H4 (cell line): ENCODE measurements around the gene KRTAP1-4. TPM values are rescaled to one million over a fixed set of nuclear protein-coding genes. Genes with fewer than 3 reads are reported as not detected.
A peak's percentile ranks its signal among the peaks of the same experiment; 100 is the strongest.
"Not testable (repeated sequence)": the region's sequence is repeated elsewhere in the genome, so short reads cannot be mapped to it uniquely, and the experiment has no call there.

Source experiments
- DNase-seq: peaks from one replicate; pipeline ENCODE4 v3.0.0-alpha.2; 2015; ENCODE audit warnings: low spot score
- total RNA-seq: library from RNA; depleted of rRNA; stranded (reverse); fragments of >200 nt; shearing (Covaris generic); gene quantifications from 2 replicates; pipeline ENCODE4 v1.2.3, GENCODE V29; 2014; rRNA removed

KRTAP1-4 gene, protein sequence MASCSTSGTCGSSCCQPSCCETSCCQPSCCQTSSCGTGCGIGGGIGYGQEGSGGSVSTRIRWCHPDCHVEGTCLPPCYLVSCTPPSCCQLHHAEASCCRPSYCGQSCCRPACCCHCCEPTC
- not detected in 2 replicates for total RNA-seq

DNA sequence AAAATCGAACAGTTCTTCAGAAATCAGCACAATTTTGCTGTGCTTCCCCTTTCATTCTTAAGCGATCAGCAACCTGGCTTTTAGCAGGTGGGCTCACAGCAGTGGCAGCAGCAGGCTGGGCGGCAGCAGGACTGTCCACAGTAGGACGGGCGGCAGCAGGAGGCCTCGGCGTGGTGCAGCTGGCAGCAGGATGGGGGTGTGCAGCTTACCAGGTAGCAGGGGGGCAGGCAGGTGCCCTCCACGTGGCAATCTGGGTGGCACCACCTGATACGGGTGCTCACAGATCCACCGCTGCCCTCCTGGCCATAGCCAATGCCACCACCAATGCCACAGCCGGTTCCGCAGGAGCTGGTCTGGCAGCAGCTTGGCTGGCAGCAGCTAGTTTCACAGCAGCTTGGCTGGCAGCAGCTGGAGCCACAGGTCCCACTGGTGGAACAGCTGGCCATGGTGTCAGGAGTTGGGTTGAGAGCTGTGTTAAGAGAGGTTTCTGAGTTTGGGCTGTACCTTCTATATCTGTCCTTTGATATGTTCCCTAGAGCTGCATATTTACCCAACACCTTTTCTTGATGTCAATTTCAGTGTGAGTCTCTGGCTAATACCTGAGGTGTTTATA, at the start of gene KRTAP1-4:
Gene KRTAP1-4, minus strand, starts transcription at position 563 of the 613 bp plus-strand sequence. Its CDS starts 117 bp downstream, at position 446.
- DNase-seq: no peak

DNA sequence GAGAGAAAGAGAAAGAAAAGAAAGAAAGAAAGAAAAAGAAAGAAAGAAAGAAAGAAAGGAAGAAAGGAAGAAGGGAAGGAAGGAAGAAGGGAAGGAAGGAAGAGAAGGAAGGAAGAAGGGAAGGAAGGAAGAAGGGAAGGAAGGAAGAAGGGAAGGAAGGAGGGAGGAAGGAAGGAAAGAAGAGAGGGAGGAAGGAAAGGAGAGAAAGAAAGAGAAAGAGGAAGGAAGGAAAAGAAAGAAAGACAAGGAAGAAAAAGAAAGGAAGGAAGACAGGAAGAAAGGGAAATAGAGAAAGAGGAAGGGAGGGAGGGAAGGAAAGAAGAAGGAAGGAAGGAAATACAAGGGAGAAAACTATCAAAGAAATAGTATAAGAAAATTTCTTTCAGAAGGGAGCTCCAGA, 46.8 kb upstream of the KRTAP1-4 start:
- DNase-seq: no peak

- DNase-seq: no peak
Observed at GRCh38 chr17:41073676-41074075, 43.7 kb upstream of the KRTAP1-4 start.

DNA sequence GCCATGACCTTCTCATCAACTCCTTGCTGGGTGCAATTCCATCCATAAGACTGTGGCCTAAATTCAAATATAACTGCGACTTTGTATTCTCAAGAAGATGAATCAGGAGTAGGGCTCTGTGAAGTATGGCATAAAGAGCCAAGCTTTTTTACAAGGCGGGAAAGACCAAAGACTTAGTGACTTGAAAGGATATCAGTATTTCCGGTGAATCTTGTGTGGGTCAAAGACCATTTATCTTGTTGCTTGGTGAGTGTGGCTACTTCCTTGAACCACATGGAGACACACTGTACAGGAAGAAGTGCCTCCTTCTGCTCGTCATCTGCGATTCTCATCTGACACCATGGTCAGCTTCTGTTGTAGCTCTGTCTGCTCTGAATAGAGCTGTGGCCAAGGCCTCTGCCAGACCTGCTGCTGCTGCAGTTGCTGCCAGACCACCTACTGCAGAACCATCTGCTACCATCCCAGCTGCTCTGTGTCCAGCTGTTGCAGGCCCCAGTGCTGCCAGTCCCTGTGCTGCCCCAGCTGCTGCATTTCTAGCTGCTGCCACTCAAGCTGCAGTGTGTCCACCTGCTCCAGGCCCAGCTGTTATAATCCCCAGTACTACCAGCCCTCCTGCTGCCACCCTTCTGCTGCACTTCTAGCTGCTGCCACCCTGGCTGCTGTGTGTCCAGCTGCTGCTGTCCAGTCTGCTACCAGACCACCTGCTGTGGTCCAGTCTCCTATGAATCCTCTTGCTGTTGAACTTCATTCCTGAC, 41.8 kb upstream of the KRTAP1-4 start:
- DNase-seq: no peak

DNA sequence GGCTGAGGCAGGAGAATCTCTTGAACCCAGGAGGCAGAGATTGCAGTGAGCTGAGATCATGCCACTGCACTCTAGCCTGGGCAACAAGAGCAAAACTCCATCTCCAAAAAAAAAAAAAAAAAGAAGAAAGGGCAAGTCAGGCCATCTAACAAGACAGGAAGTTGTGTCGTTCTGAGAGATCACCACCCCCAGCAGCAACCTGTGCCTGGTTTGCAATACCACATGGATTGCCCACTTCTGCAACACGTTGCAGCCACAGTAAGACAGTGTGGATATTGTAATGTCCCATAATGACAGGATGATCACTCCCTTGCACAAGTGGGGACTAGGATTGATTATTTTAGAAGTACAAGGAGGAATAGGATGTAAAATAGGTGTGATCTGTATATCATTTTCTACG, 39.0 kb upstream of the KRTAP1-4 start:
- no peak for DNase-seq

GRCh38 chr17:41067281-41067680, 37.3 kb upstream of the KRTAP1-4 start:
- no peak for DNase-seq

DNA sequence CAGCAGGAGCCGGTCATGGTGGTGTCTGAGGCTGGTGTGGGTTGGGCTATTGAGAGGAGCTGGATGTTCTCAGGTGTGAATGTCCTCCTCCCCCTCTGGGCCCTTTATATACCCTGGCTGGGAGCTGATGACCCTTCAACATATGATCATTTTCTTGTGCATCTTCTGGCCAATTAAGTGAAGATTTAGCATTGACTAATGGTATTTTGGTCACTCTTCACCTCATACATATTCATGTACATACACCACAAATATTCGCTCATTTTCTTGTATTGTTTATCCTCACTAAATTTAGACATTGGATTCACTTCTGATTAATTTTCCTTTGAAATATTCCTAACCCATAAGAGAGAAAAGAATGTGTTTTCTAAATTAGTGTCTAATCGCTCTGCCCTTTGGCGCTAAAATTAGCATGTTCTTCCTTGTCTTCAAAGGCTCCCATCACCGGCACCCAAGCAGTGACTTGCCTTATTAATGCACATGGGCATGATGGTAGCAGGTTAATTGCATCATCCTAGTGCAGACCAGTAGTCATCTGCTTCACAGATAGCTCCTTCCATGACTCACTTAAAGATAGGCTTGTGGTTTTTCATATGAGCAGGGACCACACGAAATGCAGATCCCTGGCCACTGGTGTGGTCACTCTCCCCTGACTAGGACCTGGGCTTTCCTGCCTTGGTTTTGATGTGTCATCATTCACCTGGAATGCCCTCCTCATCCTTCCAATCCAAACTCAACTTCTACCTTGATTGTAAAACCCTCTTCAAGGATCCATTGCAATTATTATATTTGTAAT, 36.0 kb upstream of the KRTAP1-4 start, which contains the start of gene KRTAP2-4:
Gene KRTAP2-4, minus strand, starts transcription at position 51 of the 796 bp plus-strand sequence. Its CDS starts 34 bp downstream, at position 17.
- DNase-seq: peak; percentile 73

- DNase-seq: not testable (repeated sequence)
Observed at GRCh38 chr17:41065016-41065689, 35.2 kb upstream of the KRTAP1-4 start.

- no peak for DNase-seq
Observed at GRCh38 chr17:41064301-41064700, 34.3 kb upstream of the KRTAP1-4 start.

- DNase-seq: no peak
Observed at GRCh38 chr17:41063449-41063848, 33.5 kb upstream of the KRTAP1-4 start.

- DNase-seq: peak; percentile 56
Observed at GRCh38 chr17:41061964-41062363, 32.0 kb upstream of the KRTAP1-4 start.

DNA sequence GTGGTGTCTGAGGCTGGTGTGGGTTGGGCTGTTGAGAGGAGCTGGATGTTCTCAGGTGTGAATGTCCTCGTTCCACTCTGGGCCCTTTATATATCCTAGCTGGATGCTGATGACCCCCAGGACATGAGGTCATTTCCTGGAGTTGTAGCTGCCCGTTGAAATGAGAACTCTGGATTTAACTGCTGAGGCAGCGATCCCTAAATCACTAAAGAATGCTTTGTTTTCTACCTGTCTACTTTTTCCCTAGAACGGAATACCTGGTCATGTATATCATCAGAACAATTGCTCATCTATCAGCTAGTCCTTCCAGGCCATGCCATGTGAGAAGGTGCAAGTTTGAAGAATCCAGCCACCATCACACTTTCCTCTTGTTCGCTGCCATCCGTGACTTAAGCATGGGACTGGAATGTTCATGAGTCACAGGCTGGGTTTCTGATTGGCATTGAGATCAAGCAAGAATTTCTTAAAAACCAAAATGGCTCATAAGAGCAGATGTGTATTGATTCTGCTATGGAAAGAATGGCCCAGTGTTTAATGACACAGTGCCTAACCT, 30.1 kb upstream of the KRTAP1-4 start, which contains the start of gene KRTAP2-3:
Gene KRTAP2-3, minus strand, starts transcription at position 63 of the 553 bp plus-strand sequence. CDS start 64 bp downstream, outside the sequence.
- DNase-seq: peak; percentile 79

DNA sequence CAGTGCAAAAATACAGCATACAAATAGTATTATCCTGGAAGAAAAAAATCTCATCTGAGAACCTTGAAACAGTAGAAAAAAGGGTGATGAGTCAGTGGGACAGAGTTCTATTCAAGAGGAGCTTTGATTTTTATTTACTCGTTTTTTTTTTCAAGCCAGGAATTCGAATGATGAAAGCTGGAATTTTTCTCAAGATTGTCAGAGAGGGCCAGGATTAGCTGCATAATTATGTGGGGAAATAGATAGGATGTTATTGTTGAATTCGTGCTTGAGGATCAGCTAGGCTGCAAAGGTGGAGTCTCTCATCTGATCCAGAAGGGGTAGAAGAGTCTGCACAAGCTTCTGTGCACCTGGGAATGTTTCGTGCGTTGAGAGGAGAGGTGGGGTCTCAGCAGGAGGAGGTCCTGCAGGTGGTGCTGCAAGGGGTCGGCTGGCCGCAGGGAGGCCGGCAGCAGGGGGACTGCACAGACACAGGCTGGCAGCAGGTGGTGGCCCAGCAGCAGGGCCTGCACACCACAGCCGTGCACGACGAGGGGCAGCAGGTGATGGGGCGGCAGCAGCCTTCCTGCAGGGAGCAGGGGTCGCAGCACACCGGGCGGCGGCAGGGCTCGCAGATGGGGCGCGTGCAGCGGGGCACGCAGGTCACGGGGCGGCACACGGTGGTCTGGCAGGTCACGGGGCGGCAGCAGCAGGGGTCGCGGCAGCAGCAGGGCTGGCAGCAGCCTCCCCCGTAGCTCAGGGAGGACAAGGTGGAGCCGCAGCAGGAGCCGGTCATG, 29.5 kb upstream of the KRTAP1-4 start:
- peak; percentile 23 for DNase-seq

- no peak for DNase-seq
Observed at GRCh38 chr17:41058741-41059140, 28.7 kb upstream of the KRTAP1-4 start.

DNA sequence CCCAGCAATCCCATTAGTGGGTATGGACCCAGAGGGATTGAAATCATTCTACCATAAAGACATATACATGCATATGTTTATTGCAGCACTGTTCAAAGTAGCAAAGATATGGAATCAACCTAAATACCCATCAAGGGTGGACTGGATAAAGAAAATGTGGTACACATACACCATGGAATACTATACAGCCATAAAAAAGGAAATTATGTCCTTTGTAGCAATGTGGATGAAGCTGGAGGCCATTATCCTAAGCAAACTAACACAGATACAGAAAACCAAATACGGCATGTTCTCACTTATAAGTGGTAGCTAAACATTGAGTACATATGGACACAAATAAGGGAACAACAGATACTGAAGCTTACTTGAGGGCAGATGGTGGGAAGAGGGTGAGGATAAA, 27.6 kb upstream of the KRTAP1-4 start:
- DNase-seq: no peak

DNA sequence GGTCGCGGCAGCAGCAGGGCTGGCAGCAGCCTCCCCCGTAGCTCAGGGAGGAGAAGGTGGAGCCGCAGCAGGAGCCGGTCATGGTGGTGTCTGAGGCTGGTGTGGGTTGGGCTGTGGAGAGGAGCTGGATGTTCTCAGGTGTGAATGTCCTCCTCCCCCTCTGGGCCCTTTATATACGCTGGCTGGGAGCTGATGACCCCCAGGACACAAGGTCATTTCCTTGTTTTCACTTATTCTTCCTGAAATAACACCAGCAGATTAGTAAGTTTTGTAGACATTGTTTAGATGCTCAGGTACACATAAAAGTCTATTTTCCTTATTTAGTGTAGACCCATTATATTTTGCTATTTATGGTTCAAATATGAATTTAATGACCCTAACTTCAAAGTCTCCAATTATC, 25.1 kb upstream of the KRTAP1-4 start, which contains the start of gene KRTAP2-2:
Gene KRTAP2-2, minus strand, starts transcription at position 101 of the 400 bp plus-strand sequence. Its CDS starts 19 bp downstream, at position 82.
- not testable (repeated sequence) for DNase-seq

- DNase-seq: not testable (repeated sequence)
Observed at GRCh38 chr17:41054556-41054955, 24.6 kb upstream of the KRTAP1-4 start.

GRCh38 chr17:41054025-41054424, 24.0 kb upstream of the KRTAP1-4 start:
- DNase-seq: no peak

DNA sequence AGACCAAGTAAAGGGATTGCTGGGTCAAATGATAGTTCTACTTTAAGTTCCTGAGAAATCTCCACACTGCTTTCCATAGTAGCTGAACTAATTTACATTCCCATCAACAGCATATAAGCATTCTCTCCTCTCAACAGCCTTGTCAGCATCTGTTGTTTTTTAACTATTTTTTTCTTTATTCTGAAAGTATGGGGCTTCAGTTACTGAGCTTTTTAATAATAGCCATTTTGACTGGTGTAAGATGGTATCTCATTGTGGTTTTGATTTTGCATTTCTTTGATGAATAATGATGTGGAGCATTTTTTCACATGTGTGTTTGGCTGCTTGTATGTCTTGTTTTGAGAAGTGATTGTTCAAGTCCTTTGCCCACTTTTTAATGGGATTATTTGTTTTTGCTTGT, 22.6 kb upstream of the KRTAP1-4 start:
- DNase-seq: no peak

- DNase-seq: no peak
Observed at GRCh38 chr17:41049110-41049509, 19.1 kb upstream of the KRTAP1-4 start.
